HepG2 (cell line): ENCODE measurements around the gene PSMC3IP. TPM values are rescaled to one million over a fixed set of nuclear protein-coding genes. Genes with fewer than 3 reads are reported as not detected.

Experiments used
- ARNTL ChIP-seq: sonication (generic); formaldehyde crosslinking; IDR thresholded peaks from 2 replicates; pipeline ENCODE4 v1.4.0; 2020; ENCODE audit warnings: mild to moderate bottlenecking, missing genetic modification reagents
- ATF1 ChIP-seq: IDR thresholded peaks from 2 replicates; pipeline ENCODE4 v1.6.1; 2016; ENCODE audit warnings: mild to moderate bottlenecking, control low read depth
- ATF3 ChIP-seq: sonication (generic); formaldehyde crosslinking; IDR thresholded peaks from 2 replicates; pipeline ENCODE4 v1.4.0; 2020; ENCODE audit warnings: missing genetic modification reagents
- ATF7 ChIP-seq, 2 experiments: fragments of 450-650 bp in 1 of 2; sonication (generic) in 1 of 2; formaldehyde crosslinking in 1 of 2; IDR thresholded peaks; 2 replicates each; pipeline versions ENCODE4 v1.4.0 to v1.6.1; 2016 to 2020; ENCODE audit warnings: antibody characterized with exemption in 1 of 2, mild to moderate bottlenecking in 1 of 2, missing genetic modification reagents in 1 of 2
- CERS6 ChIP-seq: sonication (generic); formaldehyde crosslinking; IDR thresholded peaks from 2 replicates; pipeline ENCODE4 v1.5.0; 2020; ENCODE audit warnings: missing genetic modification reagents
- HINFP ChIP-seq: sonication (generic); formaldehyde crosslinking; IDR thresholded peaks from 2 replicates; pipeline ENCODE4 v1.4.0; 2020; ENCODE audit warnings: low read depth, mild to moderate bottlenecking, missing genetic modification reagents
- JUNB ChIP-seq: sonication (generic); formaldehyde crosslinking; IDR thresholded peaks from 2 replicates; pipeline ENCODE4 v1.8.0; 2022; ENCODE audit warnings: missing genetic modification reagents, mild to moderate bottlenecking, borderline replicate concordance
- KDM6A ChIP-seq: IDR thresholded peaks from 2 replicates; pipeline ENCODE4 v1.6.1; 2016; ENCODE audit warnings: low read depth
- KLF11 ChIP-seq: IDR thresholded peaks from 2 replicates; pipeline ENCODE4 v1.6.1; 2016; ENCODE audit warnings: missing compliant biosample characterization
- LCORL ChIP-seq, 2 experiments: fragments of 450-650 bp in 1 of 2; sonication (generic) in 1 of 2; formaldehyde crosslinking in 1 of 2; IDR thresholded peaks; 2 replicates each; pipeline versions ENCODE4 v1.5.0 to v1.6.1; 2017 to 2020; ENCODE audit warnings: antibody characterized with exemption in 1 of 2, missing genetic modification reagents in 1 of 2
- MTERF4 ChIP-seq: sonication (generic); formaldehyde crosslinking; IDR thresholded peaks from 2 replicates; pipeline ENCODE4 v1.8.0; 2023; ENCODE audit warnings: mild to moderate bottlenecking, missing genetic modification reagents
- NR0B2 ChIP-seq: sonication (generic); formaldehyde crosslinking; IDR thresholded peaks from 2 replicates; pipeline ENCODE4 v1.4.0; 2020; ENCODE audit warnings: mild to moderate bottlenecking, missing genetic modification reagents
- NR2F6 ChIP-seq, 2 experiments: IDR thresholded peaks; 2 replicates each; pipeline ENCODE4 v1.6.1; 2016; ENCODE audit warnings: antibody characterized with exemption in 1 of 2, mild to moderate bottlenecking in 1 of 2
- SMYD3 ChIP-seq: sonication (generic); formaldehyde crosslinking; IDR thresholded peaks from 2 replicates; pipeline ENCODE4 v1.8.1; 2023; ENCODE audit warnings: mild to moderate bottlenecking, missing genetic modification reagents
- SOX5 ChIP-seq: IDR thresholded peaks from 2 replicates; pipeline ENCODE4 v1.6.1; 2016; ENCODE audit warnings: borderline replicate concordance
- SP2 ChIP-seq: sonication (generic); formaldehyde crosslinking; IDR thresholded peaks from 2 replicates; pipeline ENCODE4 v1.5.1; 2020; ENCODE audit warnings: mild to moderate bottlenecking, missing genetic modification reagents
- TFE3 ChIP-seq: IDR thresholded peaks from 2 replicates; pipeline ENCODE4 v1.6.1; 2016
- ZNF143 ChIP-seq: sonication (generic); formaldehyde crosslinking; IDR thresholded peaks from 2 replicates; pipeline ENCODE4 v1.4.0; 2020; ENCODE audit warnings: missing genetic modification reagents
- ZNF260 ChIP-seq: sonication (generic); formaldehyde crosslinking; IDR thresholded peaks from 2 replicates; pipeline ENCODE4 v1.4.0; 2020; ENCODE audit warnings: missing genetic modification reagents, low read depth, mild to moderate bottlenecking, borderline replicate concordance
- ZNF280B ChIP-seq: sonication (generic); formaldehyde crosslinking; IDR thresholded peaks from 2 replicates; pipeline ENCODE4 v1.5.0; 2020; ENCODE audit warnings: missing genetic modification reagents, mild to moderate bottlenecking, borderline replicate concordance
- ZNF34 ChIP-seq: sonication (generic); formaldehyde crosslinking; IDR thresholded peaks from 2 replicates; pipeline ENCODE4 v1.4.0; 2020; ENCODE audit warnings: mild to moderate bottlenecking, missing genetic modification reagents, borderline replicate concordance
- polyA plus RNA-seq, 8 experiments: library from polyadenylated mRNA; depleted of rRNA in 3 of 8; stranded (reverse) in 7 of 8; unstranded in 1 of 8; fragments of >200 nt; fragmentation: Illumina TruSeq in 4 of 8; extraction: Trizol in 4 of 8; gene quantifications; 2 replicates each; pipeline versions ENCODE4 v1.2.1 to v1.2.3, GENCODE V29; 2011 to 2016; ENCODE audit warnings: low read depth in 4 of 8, missing spikeins in 1 of 8, mixed read lengths in 1 of 8; ENCODE audit not compliant: insufficient read depth in 1 of 8
- total RNA-seq, 5 experiments: library from RNA; depleted of rRNA; stranded (reverse); fragments of >200 nt; fragmentation: Illumina TruSeq; extraction: Trizol; gene quantifications; 2 replicates each; pipeline ENCODE4 v1.2.3, GENCODE V29; 2016; ENCODE audit warnings: low read depth in 1 of 5

Gene PSMC3IP
- total and polyA plus RNA-seq, 2 of the 13 experiments (the other 11 are each of a cell fraction or from before 2014, with no cell fraction given), result 6.5 to 22.4 TPM

GRCh38 chr17:42609182-42609813 is 31.8 kb upstream of the PSMC3IP start, which contains the start of the genes RETREG3 and TUBG1 (continued):
- no peak for TF ChIP-seq ATF7 (IDR thresholded peaks at IDR 0.05)
- no peak for TF ChIP-seq ATF7 (CRISPR knock-in tag; IDR thresholded peaks at IDR 0.05)
- no peak for TF ChIP-seq ZNF34
- TF ChIP-seq SMYD3 (CRISPR knock-in tag), result peak; percentile 94
- TF ChIP-seq NR0B2, result peak; percentile 58; the same call in 1 of the 2 replicates
- 0 out of 2 replicates have a peak, but pooled peaks have one; percentile 9 for TF ChIP-seq HINFP
- no peak for TF ChIP-seq NR2F6 (IDR thresholded peaks at IDR 0.05)
- no peak; the same call in 1 of the 2 replicates for TF ChIP-seq NR2F6 (CRISPR knock-in tag; IDR thresholded peaks at IDR 0.05)
- no peak; the same call in 1 of the 2 replicates for TF ChIP-seq KLF11
- TF ChIP-seq SOX5, result peak; percentile 51
- no peak; the same call in 1 of the 2 replicates for TF ChIP-seq ARNTL (CRISPR knock-in tag)
- no peak for TF ChIP-seq MTERF4 (CRISPR knock-in tag)
- TF ChIP-seq LCORL (IDR thresholded peaks at IDR 0.05), result no peak
- TF ChIP-seq LCORL (CRISPR knock-in tag; IDR thresholded peaks at IDR 0.05), result no peak; the same call in none of the 2 replicates
- no peak; the same call in 1 of the 2 replicates for TF ChIP-seq TFE3 (CRISPR knock-in tag)
- 0 out of 2 replicates have a peak, but pooled peaks have one; percentile 7 for TF ChIP-seq KDM6A (CRISPR knock-in tag)
- TF ChIP-seq SP2 (CRISPR knock-in tag), result peak; percentile 86
- TF ChIP-seq ZNF280B (CRISPR knock-in tag), result peak; percentile 83
- 0 out of 2 replicates have a peak, but pooled peaks have one; percentile 42 for TF ChIP-seq ZNF143 (CRISPR knock-in tag)
- TF ChIP-seq CERS6, result no peak
- no peak for TF ChIP-seq JUNB (CRISPR knock-in tag)
- no peak for TF ChIP-seq ZNF260 (CRISPR knock-in tag)
- no peak for TF ChIP-seq ATF3 (CRISPR knock-in tag)
- no peak; the same call in 1 of the 2 replicates for TF ChIP-seq ATF1 (CRISPR knock-in tag)
